H1 (cell line): ENCODE results near the gene MPC1. TPM values are rescaled to one million over a fixed set of nuclear protein-coding genes. Genes with fewer than 3 reads are reported as not detected.

Experiments
- CTCF ChIA-PET: fragments of 300-600 bp; sonication (Branson Sonifier 250); formaldehyde crosslinking; loops from one replicate; lab custom pipeline; 2021; ENCODE audit not compliant: partially characterized antibody; lab: Charles Lee
- POLR2A ChIA-PET: fragments of 300-600 bp; sonication (Branson Sonifier 250); formaldehyde crosslinking; loops from one replicate; lab custom pipeline; 2021; ENCODE audit warnings: inconsistent platforms; ENCODE audit not compliant: partially characterized antibody; lab: Charles Lee
- DNase-seq, 2 experiments: peaks; one replicate each; pipeline versions ENCODE4 v3.0.0 to v3.0.0-alpha.2; 2010 to 2022; ENCODE audit warnings: low spot score in 2 of 2, low read depth in 1 of 2, mixed read lengths in 1 of 2
- FAIRE-seq: peaks from 2 replicates; lab custom pipeline; 2011; peaks lifted over from hg19 to GRCh38; lab: Jason Lieb, UNC
- H2AFZ ChIP-seq: 2 replicates; pipeline ENCODE4 v1.8.1; 2012; ENCODE audit warnings: low read length, inconsistent platforms
- H2AK5ac ChIP-seq: 2 replicates; pipeline ENCODE4 v1.6.1; 2013; ENCODE audit warnings: low read depth, low read length
- H2BK120ac ChIP-seq: replicated peaks from 2 replicates; pipeline ENCODE3; 2013; ENCODE audit warnings: low read depth, low read length, inconsistent platforms
- H2BK12ac ChIP-seq: 2 replicates; pipeline ENCODE4 v1.6.1; 2013; ENCODE audit warnings: low read depth, low read length
- H2BK15ac ChIP-seq: 2 replicates; pipeline ENCODE4 v1.6.1; 2013; ENCODE audit warnings: low read length
- H2BK20ac ChIP-seq: 2 replicates; pipeline ENCODE4 v1.6.1; 2013; ENCODE audit warnings: low read length
- H2BK5ac ChIP-seq: 2 replicates; pipeline ENCODE4 v1.6.1; 2013; ENCODE audit warnings: low read depth, low read length
- H3K14ac ChIP-seq: 2 replicates; pipeline ENCODE4 v1.6.1; 2013; ENCODE audit warnings: inconsistent platforms; ENCODE audit not compliant: insufficient read length
- H3K18ac ChIP-seq: 2 replicates; pipeline ENCODE4 v1.6.1; 2013; ENCODE audit warnings: low read length; ENCODE audit errors: extremely low read depth
- H3K23ac ChIP-seq: 2 replicates; pipeline ENCODE4 v1.6.1; 2013; ENCODE audit warnings: inconsistent platforms; ENCODE audit not compliant: insufficient read length
- H3K23me2 ChIP-seq: 2 replicates; pipeline ENCODE4 v1.6.1; 2013; ENCODE audit warnings: low read depth, low read length
- H3K27ac ChIP-seq: 2 replicates; pipeline ENCODE4 v1.6.1; 2011; ENCODE audit warnings: low read depth, low read length, inconsistent platforms
- H3K27me3 ChIP-seq, 4 experiments: replicated peaks in 1 of 4; 1 replicate in 1 of 4; 2 replicates in 3 of 4; pipeline versions ENCODE4 v1.6.1 to v1.8.1; 2011 to 2013; ENCODE audit warnings: low read length in 3 of 4, mild to moderate bottlenecking in 3 of 4, inconsistent platforms in 2 of 4, mixed read lengths in 2 of 4, moderate library complexity in 1 of 4; ENCODE audit not compliant: control insufficient read depth in 3 of 4, insufficient read depth in 3 of 4; ENCODE audit errors: extremely low read depth in 1 of 4
- H3K36me3 ChIP-seq, 4 experiments: 2 replicates each; pipeline versions ENCODE4 v1.6.1 to v1.8.1; 2011 to 2013; ENCODE audit warnings: mild to moderate bottlenecking in 4 of 4, low read length in 3 of 4, moderate library complexity in 2 of 4, control low read depth in 1 of 4, inconsistent platforms in 1 of 4; ENCODE audit not compliant: insufficient read depth in 4 of 4, control insufficient read depth in 2 of 4
- H3K4ac ChIP-seq: replicated peaks from 2 replicates; pipeline ENCODE3; 2013; ENCODE audit warnings: low read length, low read depth, mixed read lengths, inconsistent platforms; ENCODE audit not compliant: insufficient read length
- H3K4me1 ChIP-seq, 4 experiments: replicated peaks in 1 of 4; 1 replicate in 1 of 4; 2 replicates in 3 of 4; pipeline versions ENCODE4 v1.6.1 to v1.8.1; 2011 to 2013; ENCODE audit warnings: low read length in 3 of 4, inconsistent platforms in 2 of 4, mixed read lengths in 1 of 4; ENCODE audit not compliant: insufficient read depth in 4 of 4, control insufficient read depth in 3 of 4
- H3K4me2 ChIP-seq, 2 experiments: 2 replicates each; pipeline versions ENCODE4 v1.6.1 to v1.8.1; 2011 to 2013; ENCODE audit warnings: low read depth in 2 of 2, low read length in 2 of 2, control low read depth in 1 of 2, inconsistent platforms in 1 of 2, mild to moderate bottlenecking in 1 of 2; ENCODE audit not compliant: insufficient read depth in 1 of 2
- H3K4me3 ChIP-seq, 4 experiments: fragments of 200-600, 300-600 bp in 1 of 4; sonication (generic), shearing (Covaris generic), sonication (Bioruptor Twin) in 1 of 4; 2 replicates each; pipeline versions ENCODE4 v1.5.1 to v1.8.1; 2011 to 2016; ENCODE audit warnings: low read length in 4 of 4, low read depth in 3 of 4, control low read depth in 2 of 4, inconsistent platforms in 2 of 4, mild to moderate bottlenecking in 2 of 4, mixed read lengths in 1 of 4, moderate library complexity in 1 of 4; ENCODE audit not compliant: insufficient read depth in 2 of 4; ENCODE audit errors: extremely low read depth in 1 of 4
- H3K56ac ChIP-seq: replicated peaks from 2 replicates; pipeline ENCODE3; 2013; ENCODE audit warnings: low read depth, mild to moderate bottlenecking, mixed read lengths, low read length, inconsistent platforms; ENCODE audit not compliant: insufficient read length
- H3K79me1 ChIP-seq: 2 replicates; pipeline ENCODE4 v1.6.1; 2013; ENCODE audit warnings: low read depth, low read length, control low read depth
- H3K79me2 ChIP-seq, 2 experiments: 2 replicates each; pipeline versions ENCODE4 v1.6.1 to v1.8.1; 2012 to 2013; ENCODE audit warnings: low read length in 2 of 2, mild to moderate bottlenecking in 2 of 2, inconsistent platforms in 1 of 2; ENCODE audit not compliant: insufficient read depth in 2 of 2, control insufficient read depth in 1 of 2
- H3K9ac ChIP-seq, 4 experiments: replicated peaks in 1 of 4; 1 replicate in 1 of 4; 2 replicates in 3 of 4; pipeline versions ENCODE4 v1.6.1 to v1.8.1; 2011 to 2013; ENCODE audit warnings: low read depth in 3 of 4, low read length in 3 of 4, control low read depth in 2 of 4, mild to moderate bottlenecking in 2 of 4, moderate library complexity in 2 of 4, inconsistent platforms in 1 of 4; ENCODE audit errors: extremely low read depth in 1 of 4
- H3K9me3 ChIP-seq, 2 experiments: 2 replicates each; pipeline versions ENCODE4 v1.6.1 to v1.8.1; 2012 to 2013; ENCODE audit warnings: mild to moderate bottlenecking in 2 of 2, moderate library complexity in 2 of 2, control low read depth in 1 of 2, inconsistent platforms in 1 of 2, low read depth in 1 of 2, low read length in 1 of 2, mixed read lengths in 1 of 2; ENCODE audit not compliant: insufficient read depth in 2 of 2
- H4K20me1 ChIP-seq, 2 experiments: replicated peaks in 1 of 2; 2 replicates each; pipeline versions ENCODE3 to v1.8.1; 2011 to 2013; ENCODE audit warnings: inconsistent platforms in 2 of 2, low read length in 2 of 2, mild to moderate bottlenecking in 1 of 2; ENCODE audit not compliant: insufficient read depth in 2 of 2, control insufficient read depth in 1 of 2
- H4K5ac ChIP-seq: 2 replicates; pipeline ENCODE4 v1.6.1; 2013; ENCODE audit warnings: low read length, low read depth, mixed read lengths, inconsistent platforms; ENCODE audit not compliant: insufficient read length
- H4K8ac ChIP-seq: 2 replicates; pipeline ENCODE4 v1.8.0; 2013; ENCODE audit warnings: mild to moderate bottlenecking, moderate library complexity, low read length, inconsistent platforms; ENCODE audit not compliant: insufficient read depth; ENCODE audit errors: extremely low read depth
- H4K91ac ChIP-seq: replicated peaks from 2 replicates; pipeline ENCODE3; 2013; ENCODE audit warnings: low read length, mixed read lengths, inconsistent platforms; ENCODE audit not compliant: insufficient read length
- CHD1 ChIP-seq: IDR thresholded peaks from 2 replicates; pipeline ENCODE4 v1.6.1; 2012; ENCODE audit warnings: low read depth, low read length, improper control_type of control experiment
- GABPA ChIP-seq: IDR thresholded peaks from 2 replicates; pipeline ENCODE4 v1.6.1; 2011; ENCODE audit warnings: mild to moderate bottlenecking, low read length, moderate library complexity, borderline replicate concordance; ENCODE audit not compliant: insufficient read depth
- RAD21 ChIP-seq, 2 experiments: IDR thresholded peaks in 1 of 2; conservative IDR thresholded peaks in 1 of 2; 2 replicates each; pipeline ENCODE4 v1.6.1; 2011; ENCODE audit warnings: low read depth in 2 of 2, low read length in 2 of 2, improper control_type of control experiment in 1 of 2, inconsistent platforms in 1 of 2, mild to moderate bottlenecking in 1 of 2, moderate library complexity in 1 of 2
- RXRA ChIP-seq: IDR thresholded peaks from 2 replicates; pipeline ENCODE4 v1.6.1; 2011; ENCODE audit warnings: low read depth, mild to moderate bottlenecking, low read length, moderate library complexity; ENCODE audit not compliant: insufficient read depth
- SIRT6 ChIP-seq: IDR thresholded peaks from one replicate; pipeline ENCODE4 v1.7.1; 2012; ENCODE audit warnings: low read length, inconsistent platforms
- WGBS, 2 experiments: shearing (Covaris generic) in 1 of 2; methylation state at CpG; one replicate each; pipeline versions ENCODE4 v1.1.6 to v1.1.7; 2013 to 2015; ENCODE audit warnings: low lambda C conversion rate in 2 of 2, mixed read lengths in 2 of 2, inconsistent platforms in 1 of 2, low coverage in 1 of 2, missing lambda C conversion rate in 1 of 2; ENCODE audit not compliant: insufficient replicate concordance in 2 of 2, insufficient coverage in 1 of 2, insufficient read length in 1 of 2; ENCODE audit errors: extremely low coverage in 1 of 2, missing lambda C conversion rate in 1 of 2; 5-methylcytosine and 5-hydroxymethylcytosine counted together
- polyA plus RNA-seq, 7 experiments: library from polyadenylated mRNA; depleted of rRNA in 3 of 7; stranded (reverse) in 5 of 7; unstranded in 2 of 7; fragments of >200 nt in 5 of 7; fragments of 200-250 nt in 2 of 7; gene quantifications; 1 replicate in 5 of 7; 2 replicates in 1 of 7; 4 replicates in 1 of 7; pipeline versions ENCODE4 v1.2.1 to v1.2.3, GENCODE V29; 2011 to 2013; ENCODE audit warnings: missing spikeins in 2 of 7, mixed read lengths in 2 of 7
- total RNA-seq: library from RNA; stranded (reverse); fragmentation: NEBNext Ultra II Directional; extraction: Animal tissue kit (Norgen Biotek cat#: 25700); gene quantifications from 2 replicates; pipeline ENCODE4 v1.2.1, GENCODE V29; 2021

MPC1 gene
- total and polyA plus RNA-seq, 2 of the 8 experiments (the other 6 are each of a cell fraction or from before 2014, with no cell fraction given), result 10.2 to 12.6 TPM

- no peak overlapping the region for H2BK120ac ChIP-seq
- H3K9ac ChIP-seq, result no peak overlapping the region
- H3K56ac ChIP-seq, result no peak overlapping the region
- POLR2A ChIA-PET, result no interaction called here
- H4K20me1 ChIP-seq, result no peaks in the 10 kb centered on the region
- H3K23ac ChIP-seq, result no peak overlapping the region
- H4K91ac ChIP-seq, result no peak overlapping the region
- peaks cover 0 to 4% of the 10 kb centered on the region in 2 experiments; a peak in 2 of 4 replicates for H3K9me3 ChIP-seq
- no peaks in the 10 kb centered on the region for H3K23me2 ChIP-seq
- TF ChIP-seq RAD21 (IDR thresholded peaks at IDR 0.05 in 1 of 2, conservative IDR thresholded peaks at IDR 0.05 in 1 of 2; ENCODE audit: low read depth in 2 of 2, low read length in 2 of 2) (no peak), SIRT6 (no peak), GABPA (no peak), CHD1 (no peak), RXRA (no peak)
- no peak overlapping the region for H2AK5ac ChIP-seq
- H3K79me1 ChIP-seq, result no peaks in the 10 kb centered on the region
- no peak overlapping the region for H4K5ac ChIP-seq
- no peaks in the 10 kb centered on the region for H3K36me3 ChIP-seq
- no peak overlapping the region for H3K27ac ChIP-seq
- no peak overlapping the region for H4K8ac ChIP-seq
- CTCF ChIA-PET, result interaction anchor here (0.8 to 5.4 kb wide), 16 partner anchors 10 to 377 kb away, joined by 3 to 120 read pairs (median 4); partner anchors contain the start of gene PRR18
- no peak overlapping the region for H2BK5ac ChIP-seq
- H3K4me1 ChIP-seq, result peaks cover 0 to 3% (median 2%) of the 10 kb centered on the region in 4 experiments; a peak in 3 of 7 replicates
- H2BK12ac ChIP-seq, result no peak overlapping the region
- no peak overlapping the region for H3K4me2 ChIP-seq
- H2BK20ac ChIP-seq, result no peak overlapping the region
- no peaks in the 10 kb centered on the region for H3K27me3 ChIP-seq
- FAIRE-seq (no peak), DNase-seq (peak in 1 of 2 experiments; percentile 33)
- H3K4ac ChIP-seq, result no peak overlapping the region
- no peak overlapping the region for H2BK15ac ChIP-seq
- H3K4me3 ChIP-seq, result no peak overlapping the region
- WGBS, 2 experiments, result 90% methylated on average over 3 of the region's 3 CpGs; no CpG with 5 or more reads in 1 of the 2 experiments
- no peaks in the 10 kb centered on the region for H3K79me2 ChIP-seq
- no peak overlapping the region for H2AFZ ChIP-seq
- no peak overlapping the region for H3K14ac ChIP-seq
- H3K18ac ChIP-seq, result no peak overlapping the region
Observed at GRCh38 chr6:166398348-166398747, 15.6 kb upstream of the MPC1 start.
